H1 (cell line): Measurements from ENCODE around the gene CCL4.

Experiments
- CBX8 ChIP-seq: fragments of 300-800, 300-1000 bp; sonication (generic); IDR thresholded peaks from 2 replicates; pipeline ENCODE4 v1.7.1; 2016; ENCODE audit warnings: low read depth, low read length, borderline replicate concordance
- CEBPB ChIP-seq: IDR thresholded peaks from 2 replicates; pipeline ENCODE4 v1.6.1; 2012; ENCODE audit warnings: low read depth, low read length
- CTCF ChIP-seq, 3 experiments: IDR thresholded peaks; 1 replicate in 2 of 3; 2 replicates in 1 of 3; pipeline versions ENCODE4 v1.5.1 to v1.6.1; 2011; ENCODE audit warnings: low read length in 3 of 3, mild to moderate bottlenecking in 3 of 3, inconsistent platforms in 2 of 3, low read depth in 1 of 3, moderate library complexity in 1 of 3; ENCODE audit not compliant: insufficient read depth in 1 of 3; ENCODE audit errors: control extremely low read depth in 1 of 3
- EZH2 ChIP-seq: fragments of 200-600 bp; sonication (generic); IDR thresholded peaks from 2 replicates; pipeline ENCODE4 v1.7.1; 2012; ENCODE audit warnings: low read depth, mild to moderate bottlenecking, moderate library complexity, low read length, inconsistent platforms; ENCODE audit not compliant: severe bottlenecking
- GABPA ChIP-seq: IDR thresholded peaks from 2 replicates; pipeline ENCODE4 v1.6.1; 2011; ENCODE audit warnings: mild to moderate bottlenecking, low read length, moderate library complexity, borderline replicate concordance; ENCODE audit not compliant: insufficient read depth
- MAFK ChIP-seq: IDR thresholded peaks from 2 replicates; pipeline ENCODE4 v1.6.1; 2012; ENCODE audit warnings: low read depth, mild to moderate bottlenecking, improper control_type of control experiment, low read length
- MAX ChIP-seq: IDR thresholded peaks from 2 replicates; pipeline ENCODE4 v1.6.1; 2012; ENCODE audit warnings: inconsistent platforms
- POLR2AphosphoS5 ChIP-seq: IDR thresholded peaks from 2 replicates; pipeline ENCODE4 v1.6.1; 2011; ENCODE audit warnings: low read depth, low read length
- SIN3A ChIP-seq, 2 experiments: IDR thresholded peaks in 1 of 2; conservative IDR thresholded peaks in 1 of 2; 2 replicates each; pipeline ENCODE4 v1.6.1; 2011 to 2012; ENCODE audit warnings: low read length in 2 of 2, improper control_type of control experiment in 1 of 2, low read depth in 1 of 2, mild to moderate bottlenecking in 1 of 2

DNA sequence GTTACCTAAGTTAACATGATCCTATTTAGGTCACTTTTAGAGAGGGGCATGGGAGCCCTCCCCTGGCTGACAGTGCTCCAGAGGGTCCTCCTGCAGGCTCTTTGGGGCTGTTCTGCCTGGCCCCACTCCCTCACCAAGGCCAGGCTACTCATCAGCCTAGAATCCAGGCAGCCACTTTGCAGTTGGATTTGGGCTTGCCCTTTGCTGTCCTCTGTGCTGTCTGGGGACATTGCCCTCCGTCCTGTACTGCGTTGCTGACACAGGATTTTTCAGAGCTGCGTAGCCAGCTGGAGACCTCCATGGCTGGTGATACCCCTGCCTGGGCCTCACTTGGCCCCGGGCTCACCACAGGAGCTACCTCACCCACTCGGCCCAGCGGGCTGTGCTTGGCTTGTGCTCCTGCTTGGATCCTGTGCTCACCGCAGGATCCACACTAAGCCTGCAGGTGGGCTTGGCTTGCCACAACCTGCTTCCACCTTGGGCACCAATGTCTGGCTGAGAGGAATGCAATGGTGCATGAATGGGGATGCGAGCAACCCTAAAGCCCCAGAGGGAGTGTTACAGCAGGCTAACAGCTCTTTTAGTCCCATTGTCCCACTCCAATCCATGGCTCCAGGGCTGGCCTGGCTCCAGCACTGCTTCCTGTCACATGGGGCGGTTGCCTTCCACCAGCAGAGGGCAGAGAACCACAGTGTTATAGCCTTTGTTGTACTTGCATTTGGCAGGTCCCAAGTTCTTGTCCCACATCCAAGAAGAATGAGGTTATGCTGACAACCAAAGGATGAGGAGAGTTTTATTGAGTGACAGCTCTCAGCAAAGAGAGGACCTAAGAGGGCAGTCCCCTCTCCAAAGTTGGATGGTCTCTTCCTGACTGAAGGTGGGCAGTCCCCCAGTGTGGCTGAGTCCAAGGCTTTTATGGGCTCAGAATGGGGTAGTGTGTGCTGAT is 21.5 kb downstream of the CCL4 start:
- TF ChIP-seq POLR2AphosphoS5 = no peak
- no peak for TF ChIP-seq CBX8
- no peak for TF ChIP-seq EZH2
- peak; percentile 50 to 77 (median 56) for TF ChIP-seq CTCF (IDR thresholded peaks at IDR 0.05; ENCODE audit: control extremely low read depth in 1 of 3, insufficient read depth in 1 of 3, low read depth in 1 of 3, low read length in 3 of 3)
- TF ChIP-seq GABPA = no peak
- no peak for TF ChIP-seq CEBPB
- no peak for TF ChIP-seq SIN3A (conservative IDR thresholded peaks at IDR 0.05 in 1 of 2, IDR thresholded peaks at IDR 0.05 in 1 of 2; ENCODE audit: low read depth in 1 of 2, low read length in 2 of 2)
- peak; percentile 59; the same call in 1 of the 2 replicates for TF ChIP-seq MAX
- TF ChIP-seq MAFK = no peak
